Kidney (tissue), 14 donors: ENCODE measurements around the gene STBD1. TPM values are rescaled to one million over a fixed set of nuclear protein-coding genes. Genes with fewer than 3 reads are reported as not detected.

Source experiments
- DNase-seq, 5 donors: peaks; one replicate each; pipeline ENCODE4 v3.0.0-alpha.2; 2013 to 2020
- FAIRE-seq: peaks from 2 replicates; lab custom pipeline; 2012; peaks lifted over from hg19 to GRCh38; lab: Jason Lieb, UNC
- H3K27ac ChIP-seq, 2 donors: one replicate each; pipeline ENCODE4 v1.7.0; 2013; ENCODE audit warnings: low read depth in 2 of 2, low read length in 2 of 2, inconsistent platforms in 1 of 2
- H3K27me3 ChIP-seq: one replicate; pipeline ENCODE4 v1.7.1; 2013; ENCODE audit warnings: low read length, inconsistent platforms; ENCODE audit not compliant: control insufficient read depth, insufficient read depth
- H3K36me3 ChIP-seq, 3 donors: one replicate each; pipeline versions ENCODE4 v1.7.0 to v1.7.1; 2013; ENCODE audit warnings: low read length in 3 of 3, control low read depth in 1 of 3, inconsistent platforms in 1 of 3; ENCODE audit not compliant: insufficient read depth in 3 of 3, control insufficient read depth in 2 of 3
- H3K4me1 ChIP-seq, 3 donors: one replicate each; pipeline versions ENCODE4 v1.7.0 to v1.7.1; 2013; ENCODE audit warnings: low read length in 3 of 3, inconsistent platforms in 1 of 3, low read depth in 1 of 3; ENCODE audit not compliant: control insufficient read depth in 2 of 3, insufficient read depth in 2 of 3
- H3K4me3 ChIP-seq, 3 donors: one replicate each; pipeline versions ENCODE4 v1.7.0 to v1.8.1; 2013; ENCODE audit warnings: low read length in 3 of 3, control low read depth in 1 of 3, inconsistent platforms in 1 of 3
- H3K9ac ChIP-seq, 3 donors: one replicate each; pipeline versions ENCODE4 v1.7.0 to v1.7.1; 2013; ENCODE audit warnings: low read length in 3 of 3, control low read depth in 1 of 3, inconsistent platforms in 1 of 3
- H3K9me3 ChIP-seq, 3 donors: one replicate each; pipeline versions ENCODE4 v1.7.0 to v1.7.1; 2013; ENCODE audit warnings: low read length in 3 of 3, control low read depth in 1 of 3, inconsistent platforms in 1 of 3; ENCODE audit not compliant: control insufficient read depth in 2 of 3, insufficient read depth in 1 of 3
- intact Hi-C: fragments of 100-400 bp; cut with DNase I; formaldehyde crosslinking; loops from one replicate; pipeline ENCODE4 v1.11.1; 2022
- polyA plus RNA-seq: library from polyadenylated mRNA; stranded (reverse); fragments of 350-450 nt; fragmentation: Illumina TruSeq; extraction: RNeasy Lipid Tissue Mini Kit (QIAGEN cat#74804); gene quantifications from one replicate; pipeline ENCODE4 v1.2.3, GENCODE V29; 2014; ENCODE audit warnings: low read depth, low replicate concordance; ENCODE audit not compliant: insufficient read depth
- total RNA-seq: library from RNA; stranded (reverse); fragmentation: NEBNext Ultra II Directional; extraction: Animal tissue kit (Norgen Biotek cat#: 25700); gene quantifications from one replicate; pipeline ENCODE4 v1.2.1, GENCODE V29; 2021
- TF ChIP-seq, protein P1 (sequence below): IDR thresholded peaks from 3 replicates; pipeline ENCODE4 v1.5.1; 2012; ENCODE audit warnings: mild to moderate bottlenecking, moderate library complexity, borderline replicate concordance; ENCODE audit not compliant: insufficient read depth; ENCODE audit errors: extremely low read depth
- donor health status: control.
- donor health status: control.
- donor health status: control.
- donor health status: control.
- donor health status: control.
- donor health status: DM: yes; HTN: yes; CAD: no.
- donor health status: Normal renal cell carcinoma (clear cell type).

STBD1 gene
- total and polyA plus RNA-seq, 2 donors from 2014 or later: 1.3 to 4.5 TPM

GRCh38 chr4:76300012-76300411, 6.5 kb upstream of the STBD1 start:
- FAIRE-seq (no peak), DNase-seq (no peak)
- no peak overlapping the region for H3K4me3 ChIP-seq
- H3K9ac ChIP-seq: no peak overlapping the region
- H3K36me3 ChIP-seq: no peaks in the 10 kb centered on the region
- intact Hi-C loops: no loop called here
- TF ChIP-seq, protein P1, sequence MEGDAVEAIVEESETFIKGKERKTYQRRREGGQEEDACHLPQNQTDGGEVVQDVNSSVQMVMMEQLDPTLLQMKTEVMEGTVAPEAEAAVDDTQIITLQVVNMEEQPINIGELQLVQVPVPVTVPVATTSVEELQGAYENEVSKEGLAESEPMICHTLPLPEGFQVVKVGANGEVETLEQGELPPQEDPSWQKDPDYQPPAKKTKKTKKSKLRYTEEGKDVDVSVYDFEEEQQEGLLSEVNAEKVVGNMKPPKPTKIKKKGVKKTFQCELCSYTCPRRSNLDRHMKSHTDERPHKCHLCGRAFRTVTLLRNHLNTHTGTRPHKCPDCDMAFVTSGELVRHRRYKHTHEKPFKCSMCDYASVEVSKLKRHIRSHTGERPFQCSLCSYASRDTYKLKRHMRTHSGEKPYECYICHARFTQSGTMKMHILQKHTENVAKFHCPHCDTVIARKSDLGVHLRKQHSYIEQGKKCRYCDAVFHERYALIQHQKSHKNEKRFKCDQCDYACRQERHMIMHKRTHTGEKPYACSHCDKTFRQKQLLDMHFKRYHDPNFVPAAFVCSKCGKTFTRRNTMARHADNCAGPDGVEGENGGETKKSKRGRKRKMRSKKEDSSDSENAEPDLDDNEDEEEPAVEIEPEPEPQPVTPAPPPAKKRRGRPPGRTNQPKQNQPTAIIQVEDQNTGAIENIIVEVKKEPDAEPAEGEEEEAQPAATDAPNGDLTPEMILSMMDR: no peak
- H3K4me1 ChIP-seq: peaks cover 0 to 8% (median 0%) of the 10 kb centered on the region in 3 donors
- H3K27ac ChIP-seq: no peak overlapping the region
- H3K27me3 ChIP-seq: no peaks in the 10 kb centered on the region
- H3K9me3 ChIP-seq: no peaks in the 10 kb centered on the region

- intact Hi-C loops: no loop called here
Measured at GRCh38 chr4:76301068-76301774, 5.3 kb upstream of the STBD1 start.

GRCh38 chr4:76301775-76302162, 4.8 kb upstream of the STBD1 start:
- H3K9ac ChIP-seq: no peak overlapping the region
- no peak overlapping the region for H3K4me3 ChIP-seq
- TF ChIP-seq, protein P1: no peak
- DNase-seq (no peak), FAIRE-seq (no peak)
- no peaks in the 10 kb centered on the region for H3K27me3 ChIP-seq
- intact Hi-C loops: no loop called here
- H3K36me3 ChIP-seq: no peaks in the 10 kb centered on the region
- H3K27ac ChIP-seq: no peak overlapping the region
- H3K9me3 ChIP-seq: no peaks in the 10 kb centered on the region
- H3K4me1 ChIP-seq: peaks cover 0 to 13% (median under 1%) of the 10 kb centered on the region in 3 donors

More at GRCh38 chr4:76301068-76301774, 5.3 kb upstream of the STBD1 start:
- H3K9ac ChIP-seq: no peak overlapping the region
- peaks cover 0 to 13% (median 0%) of the 10 kb centered on the region in 3 donors for H3K4me1 ChIP-seq
- DNase-seq: peak in 2 of 5 donors; percentile 30 to 43
- H3K36me3 ChIP-seq: no peaks in the 10 kb centered on the region
- H3K9me3 ChIP-seq: no peaks in the 10 kb centered on the region
- TF ChIP-seq, protein P1: no peak
- FAIRE-seq: no peak
- no peak overlapping the region for H3K4me3 ChIP-seq
- no peak overlapping the region for H3K27ac ChIP-seq
- no peaks in the 10 kb centered on the region for H3K27me3 ChIP-seq
